HuH-7 (cell line): ENCODE results near the gene SNX10.

Source experiments
- DNase-seq: peaks from one replicate; pipeline ENCODE4 v3.0.0; 2011; ENCODE audit warnings: low spot score

SNX10 gene

DNA sequence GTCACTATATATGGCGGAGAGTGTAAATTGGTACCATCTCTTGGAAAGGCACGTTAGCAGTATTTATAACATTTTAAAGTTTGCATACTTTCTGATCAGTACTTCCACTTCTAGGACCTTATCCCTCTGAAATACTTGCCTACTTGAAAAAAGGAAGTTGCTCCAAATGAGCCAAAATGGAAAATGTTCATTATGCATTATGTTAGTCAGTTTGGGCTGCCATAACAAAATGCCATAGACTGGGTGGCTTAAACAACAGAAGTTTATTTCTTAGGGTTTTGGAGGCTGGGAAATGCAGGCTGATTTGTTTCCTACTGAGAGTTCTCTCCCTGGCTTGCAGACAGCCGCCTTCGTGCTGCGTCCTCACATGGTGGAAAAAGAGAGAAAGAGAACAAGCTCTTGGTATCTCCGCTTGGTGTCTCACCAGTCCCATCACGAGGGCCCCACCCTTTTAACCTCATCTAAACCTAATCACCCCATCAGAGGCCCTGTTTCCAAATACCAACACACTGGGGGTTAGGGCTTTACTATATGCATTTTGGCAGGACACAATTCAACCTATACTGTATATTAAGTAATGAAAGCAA, 6.9 kb downstream of the SNX10 start:
- DNase-seq = no peak

DNA sequence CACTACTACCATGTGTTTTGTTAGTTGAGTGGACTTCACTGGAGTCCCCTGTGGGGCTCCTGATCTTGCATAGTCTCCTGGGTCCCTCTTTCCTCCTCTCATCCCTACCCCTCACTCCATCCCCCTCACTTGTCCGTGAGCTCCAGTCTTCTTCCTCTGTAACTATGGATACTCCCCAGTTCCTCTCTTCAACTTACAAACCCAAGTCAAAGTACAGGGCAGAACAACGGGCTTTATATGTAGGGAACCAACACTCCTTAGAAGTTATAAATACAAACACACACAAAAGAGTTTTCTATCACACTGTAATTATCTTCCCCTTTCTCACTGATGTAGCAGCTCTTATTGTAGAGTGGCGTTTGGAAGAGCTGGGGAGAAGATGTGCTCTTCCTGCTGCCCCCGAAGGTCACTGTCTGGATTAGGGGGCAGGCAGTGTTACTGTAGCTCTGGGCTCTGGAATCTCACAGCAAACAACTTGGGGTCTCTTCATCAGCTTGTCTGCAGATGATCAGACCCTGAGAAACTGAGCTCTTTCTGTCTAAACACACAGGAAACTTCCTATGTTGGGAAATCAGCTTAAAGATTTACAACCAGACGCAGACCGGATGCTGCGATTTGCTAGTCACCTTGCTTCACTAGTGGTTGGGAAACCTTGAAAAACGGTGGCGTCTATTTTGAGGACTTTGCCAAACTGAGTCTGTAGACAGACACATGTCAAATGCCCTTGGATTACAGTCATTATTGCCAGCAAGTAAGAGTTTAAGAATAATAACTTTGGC, 13.6 kb downstream of the SNX10 start:
- DNase-seq = peak; percentile 72

DNA sequence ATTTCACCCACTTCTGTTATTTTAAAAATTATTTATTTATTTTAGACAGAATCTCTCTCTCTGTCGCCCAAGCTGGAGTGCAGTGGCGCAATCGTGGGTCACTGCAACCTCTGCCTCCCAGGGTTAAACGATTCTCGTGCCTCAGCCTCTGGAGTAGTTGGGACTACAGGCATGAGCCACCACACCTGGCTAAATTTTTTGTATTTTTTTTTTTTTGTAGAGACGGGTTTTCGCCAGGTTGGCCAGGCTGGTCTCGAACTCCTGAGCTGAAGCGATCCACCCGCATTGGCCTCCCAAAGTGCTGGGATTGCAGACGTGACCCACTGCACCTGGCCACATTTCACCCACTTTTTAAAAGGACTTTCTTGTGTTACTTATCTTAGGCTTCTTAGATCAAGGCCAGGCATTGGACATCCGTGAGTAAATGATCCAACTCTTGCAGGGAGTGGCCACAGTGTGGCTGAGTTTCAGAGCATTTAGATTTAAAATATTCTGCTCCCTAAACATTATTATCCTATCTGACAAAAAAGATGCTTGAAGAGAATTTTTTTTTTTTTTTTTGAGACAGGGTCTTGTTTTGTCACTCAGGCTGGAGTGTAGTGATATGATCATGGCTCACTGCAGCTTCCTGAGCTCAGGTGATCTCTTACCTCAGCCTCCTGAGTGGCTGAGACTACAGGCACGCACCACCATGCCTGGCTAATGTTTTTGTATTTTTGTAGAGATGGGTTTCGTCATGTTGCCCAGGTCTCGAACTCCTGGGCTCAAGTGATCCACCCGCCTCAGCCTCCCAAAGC, 14.4 kb downstream of the SNX10 start:
- DNase-seq = no peak

DNA sequence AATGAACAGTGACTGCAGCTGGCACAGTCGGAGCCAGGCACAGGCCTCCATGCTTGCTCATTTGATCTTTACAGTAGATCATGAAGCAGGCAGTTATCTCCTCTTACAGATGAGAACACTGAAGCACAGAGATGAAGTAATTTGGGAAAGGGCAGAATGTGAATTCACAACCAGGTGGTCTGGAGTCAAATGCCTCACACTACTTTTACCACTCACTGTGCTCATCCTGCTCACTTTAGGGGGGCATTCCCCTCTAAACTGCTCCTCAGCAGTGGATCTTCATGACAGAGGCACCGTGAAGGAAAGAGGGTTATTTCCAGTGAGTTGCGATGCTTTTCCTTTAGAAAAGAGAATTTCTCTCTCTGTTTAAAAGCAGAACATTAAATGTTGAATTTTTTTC, 15.1 kb downstream of the SNX10 start:
- DNase-seq = no peak

DNA sequence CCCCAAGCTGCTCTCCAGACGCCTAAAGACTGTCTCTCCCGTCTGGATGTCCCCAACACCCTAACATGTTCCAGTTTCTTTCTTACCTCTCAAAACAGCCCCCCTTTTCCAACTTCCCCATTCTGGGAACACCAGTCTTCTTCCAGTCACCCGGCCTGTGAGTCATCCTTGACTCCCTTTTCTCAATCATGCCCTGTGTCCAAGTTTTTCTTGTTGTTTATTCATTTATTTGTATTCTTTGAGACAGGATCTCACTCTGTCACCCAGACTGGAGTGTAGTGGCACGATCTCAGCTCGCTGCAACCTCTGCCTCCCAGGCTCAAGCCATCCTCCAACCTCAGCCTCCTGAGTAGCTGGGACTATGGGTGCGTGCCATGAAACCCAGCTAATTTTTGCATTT, 15.6 kb downstream of the SNX10 start:
- no peak for DNase-seq

DNA sequence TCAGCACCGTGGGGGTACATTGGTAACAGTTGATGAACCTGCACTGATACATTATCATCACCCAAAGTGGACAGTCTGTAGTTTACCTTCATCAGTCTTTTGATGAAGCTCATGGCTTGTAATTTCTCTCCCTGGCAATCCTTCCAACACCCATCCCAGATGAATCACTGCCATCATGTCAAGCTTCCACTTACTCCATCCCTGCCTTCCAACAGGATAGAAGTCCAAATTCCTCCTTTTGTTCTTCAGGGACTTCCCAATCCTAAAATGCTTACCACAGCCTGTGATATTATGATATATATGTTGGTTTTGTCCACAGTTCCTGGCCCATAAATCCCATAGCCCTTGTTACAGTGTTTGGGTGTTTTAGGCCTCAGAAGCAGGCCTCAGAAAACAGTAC, 16.1 kb downstream of the SNX10 start:
- DNase-seq = no peak

DNA sequence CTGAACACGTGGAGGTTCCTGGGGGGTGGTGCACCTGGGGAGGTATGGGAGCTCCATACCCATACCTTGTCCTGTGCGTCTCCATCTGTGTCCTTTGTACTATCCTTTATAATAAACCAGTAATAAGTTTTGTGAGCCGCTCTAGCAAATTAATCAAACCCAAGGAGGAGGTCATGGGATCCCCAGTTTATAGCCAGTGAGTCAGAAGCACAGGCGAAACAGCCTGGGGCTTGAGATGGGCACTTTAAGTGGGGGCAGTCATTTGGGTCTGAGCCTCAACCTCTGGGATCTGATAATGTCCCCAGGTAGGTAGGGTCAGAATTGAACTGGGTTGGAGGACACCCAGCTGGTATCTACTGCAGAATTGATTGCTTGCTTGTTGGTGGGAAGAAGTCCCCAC, 16.9 kb downstream of the SNX10 start:
- DNase-seq = no peak

DNA sequence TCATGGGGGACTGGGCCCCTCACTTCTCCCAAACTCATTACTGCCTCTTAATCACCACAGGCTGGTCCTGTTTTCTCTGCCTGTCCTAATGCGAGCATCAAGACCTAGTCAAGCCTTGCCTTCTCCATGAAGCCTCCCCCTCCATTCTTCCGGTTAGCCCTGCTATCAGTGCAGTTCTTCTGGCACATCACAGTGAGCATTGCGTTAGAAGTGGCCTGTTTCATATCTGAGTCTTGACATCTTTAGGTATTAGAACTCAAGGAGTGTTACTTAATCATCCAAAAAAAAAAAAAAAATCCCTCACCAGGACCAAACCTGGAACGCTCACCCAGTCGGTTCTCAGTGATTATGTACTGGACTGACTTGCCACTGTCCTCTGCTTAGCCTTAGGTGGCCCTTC, 17.4 kb downstream of the SNX10 start:
- DNase-seq = no peak

DNA sequence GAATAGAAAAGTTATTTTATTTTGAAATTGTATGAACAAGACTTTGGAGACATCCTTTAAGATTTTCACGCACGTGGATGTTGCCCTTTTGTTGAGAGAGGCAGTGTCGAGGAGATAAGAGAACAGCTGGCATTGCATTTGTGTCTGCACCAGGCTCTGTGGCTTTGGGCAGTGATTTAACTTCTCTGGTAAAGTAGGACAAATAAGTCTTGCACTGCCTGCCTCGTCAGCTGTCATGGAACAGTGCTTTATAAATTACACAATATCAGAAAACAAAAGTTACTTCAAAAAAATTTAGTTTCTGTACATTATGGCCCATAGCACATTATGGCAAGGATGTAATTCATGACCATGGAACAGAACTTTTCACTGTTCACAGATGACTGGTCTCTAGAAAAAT, 20.1 kb downstream of the SNX10 start:
- no peak for DNase-seq

DNA sequence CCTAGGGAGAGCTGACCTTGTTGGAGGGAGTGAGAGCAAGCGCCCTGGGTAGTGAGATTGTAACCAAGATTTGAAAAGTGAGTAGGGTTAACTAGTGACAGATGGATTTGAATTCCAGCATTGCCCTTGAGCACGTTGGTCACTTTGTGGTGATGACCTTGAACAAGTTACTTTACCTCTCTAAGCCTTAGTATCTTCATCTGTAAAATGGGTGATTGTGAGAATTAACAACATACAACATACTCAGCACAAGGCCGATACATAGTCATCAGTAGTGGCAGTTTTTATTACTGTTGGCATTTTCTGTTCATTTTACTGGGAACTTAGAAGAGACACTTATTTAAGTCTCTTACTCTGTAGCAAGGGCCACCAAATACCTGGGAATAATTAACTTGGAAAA, 25.5 kb downstream of the SNX10 start:
- DNase-seq = no peak

DNA sequence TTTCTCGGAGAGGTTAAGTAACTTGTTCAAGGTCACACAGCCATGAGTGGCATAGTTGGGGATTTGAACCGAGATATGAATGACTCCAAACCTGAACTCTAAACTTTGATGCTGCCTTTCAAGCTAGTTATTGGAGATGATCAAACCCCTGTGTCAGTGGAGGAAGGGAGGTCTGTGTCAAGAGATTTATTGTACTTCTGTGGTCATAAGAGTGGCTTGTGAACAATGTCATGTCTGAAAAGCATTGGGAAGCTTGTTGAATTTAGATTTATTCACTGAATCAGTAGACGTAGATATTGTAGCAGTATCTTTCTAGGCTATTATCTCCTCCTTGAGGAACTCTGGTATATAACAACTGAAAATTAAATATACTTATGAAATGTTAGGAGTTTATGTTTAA, 27.3 kb downstream of the SNX10 start:
- no peak for DNase-seq

DNA sequence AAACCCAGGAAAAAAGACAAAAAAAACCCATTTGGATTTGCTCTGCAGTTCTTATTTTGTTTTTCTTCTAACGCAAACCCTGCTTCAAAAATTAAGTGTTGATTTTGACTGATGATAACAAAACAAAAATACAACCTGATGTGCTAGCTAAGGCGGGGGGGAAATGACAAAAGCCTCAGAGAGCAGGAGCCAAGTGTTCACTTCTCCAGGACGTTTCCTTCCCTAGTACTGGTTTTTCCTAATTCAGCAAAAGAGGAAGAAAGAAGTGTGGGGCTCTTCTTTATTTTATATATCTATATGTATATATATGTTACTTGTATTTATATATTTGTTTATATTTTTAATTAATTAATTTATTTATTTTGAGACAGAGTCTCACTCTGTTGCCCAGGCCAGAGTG, 28.0 kb downstream of the SNX10 start:
- DNase-seq = no peak

DNA sequence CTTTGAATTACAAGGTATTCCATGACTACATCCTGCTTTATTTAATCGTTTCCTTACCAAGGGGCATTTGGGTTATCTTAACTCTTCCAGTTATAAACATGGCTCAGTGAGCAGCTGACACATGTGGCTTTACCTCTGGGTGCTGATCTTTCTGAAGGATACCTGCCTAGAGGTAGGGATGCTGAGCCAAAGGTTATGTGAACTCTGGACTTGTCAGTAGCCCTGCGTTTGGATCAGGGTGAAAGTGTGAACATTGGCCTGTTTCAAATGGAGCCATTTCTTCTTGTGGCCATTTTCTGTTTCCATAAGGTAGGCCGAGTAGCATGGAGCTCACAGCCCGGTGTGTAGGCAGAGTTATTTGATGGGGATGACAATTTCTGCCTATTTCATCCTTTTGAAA, 29.2 kb downstream of the SNX10 start:
- no peak for DNase-seq

DNA sequence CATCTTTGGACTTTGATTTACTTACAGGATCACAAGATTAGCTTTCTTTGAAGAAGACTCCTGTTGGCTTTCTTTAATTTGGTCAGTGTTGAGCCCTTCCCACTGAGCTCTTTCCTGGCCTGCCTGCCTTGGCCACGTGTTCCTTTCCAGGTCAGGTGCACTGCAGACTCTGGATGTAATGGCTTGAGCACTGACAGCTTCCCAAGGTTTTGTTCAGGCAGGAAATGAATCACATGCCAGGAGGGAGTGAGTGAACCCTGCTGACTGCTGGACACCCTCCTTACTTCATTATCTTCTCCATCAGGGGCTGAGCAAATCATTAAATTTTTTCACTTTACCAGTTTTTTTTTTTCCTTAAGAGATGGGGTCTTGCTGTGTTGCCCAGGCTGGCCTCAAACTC, 29.8 kb downstream of the SNX10 start:
- DNase-seq = no peak

DNA sequence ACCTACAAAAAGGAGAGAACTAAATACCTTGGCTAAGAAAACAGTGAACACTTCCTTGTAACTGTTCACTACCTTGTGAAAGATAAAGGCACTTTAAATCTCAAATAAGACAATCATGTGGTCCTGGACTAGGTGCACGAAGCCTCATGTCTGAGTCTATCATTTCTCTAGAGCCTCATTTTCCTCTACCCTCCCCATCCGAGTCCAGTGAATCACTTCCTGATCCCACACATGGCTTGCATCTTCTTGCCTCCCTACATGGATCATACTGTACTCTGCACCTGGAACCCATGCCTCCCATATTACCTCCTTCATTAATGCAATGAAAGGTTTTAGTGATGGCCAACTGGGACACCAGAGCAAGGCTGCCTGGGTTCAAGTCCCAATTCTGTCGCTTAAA, 34.5 kb downstream of the SNX10 start:
- DNase-seq = no peak

DNA sequence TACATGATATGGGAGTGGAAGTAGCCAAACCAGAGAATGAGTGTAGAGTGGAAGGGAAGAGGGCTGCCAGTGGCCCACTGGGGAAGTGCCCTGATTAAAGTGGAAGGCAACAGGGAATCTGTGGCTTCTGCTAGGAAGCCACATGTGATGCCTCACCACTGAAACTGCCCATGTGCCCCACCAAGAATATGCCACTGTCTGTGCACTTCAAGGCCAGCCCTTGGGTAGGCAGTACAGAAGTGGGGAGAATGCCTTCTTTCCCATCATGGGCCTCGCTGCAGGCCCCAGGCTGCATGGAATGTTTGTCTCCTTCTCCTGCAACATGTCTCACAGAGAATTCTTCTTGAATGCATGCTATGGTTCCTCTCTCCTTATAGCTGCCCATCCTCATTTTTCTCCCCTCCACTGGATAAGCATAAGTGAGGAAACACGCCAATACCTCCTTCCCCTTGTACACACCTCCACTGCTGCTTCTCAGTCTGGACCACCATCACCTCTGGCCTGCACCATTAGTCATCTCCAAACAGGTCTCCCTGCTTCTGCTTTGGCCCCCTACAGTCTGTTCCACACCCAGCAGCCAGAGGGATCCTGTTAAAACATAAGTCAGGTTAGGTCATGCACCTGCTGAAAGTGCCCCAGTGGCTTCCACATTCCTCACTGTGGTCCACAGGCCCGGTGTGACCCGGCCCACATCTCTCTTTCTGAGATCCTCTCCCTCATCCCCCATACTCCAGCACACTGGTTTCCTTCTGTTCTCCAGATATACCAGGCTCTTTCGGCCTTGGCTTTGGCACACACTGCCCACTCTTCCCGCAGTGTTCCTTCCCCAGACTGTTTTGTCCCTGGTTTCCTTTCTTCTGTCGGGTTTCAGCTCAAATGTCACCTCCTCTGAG, 37.1 kb downstream of the SNX10 start:
- no peak for DNase-seq

DNA sequence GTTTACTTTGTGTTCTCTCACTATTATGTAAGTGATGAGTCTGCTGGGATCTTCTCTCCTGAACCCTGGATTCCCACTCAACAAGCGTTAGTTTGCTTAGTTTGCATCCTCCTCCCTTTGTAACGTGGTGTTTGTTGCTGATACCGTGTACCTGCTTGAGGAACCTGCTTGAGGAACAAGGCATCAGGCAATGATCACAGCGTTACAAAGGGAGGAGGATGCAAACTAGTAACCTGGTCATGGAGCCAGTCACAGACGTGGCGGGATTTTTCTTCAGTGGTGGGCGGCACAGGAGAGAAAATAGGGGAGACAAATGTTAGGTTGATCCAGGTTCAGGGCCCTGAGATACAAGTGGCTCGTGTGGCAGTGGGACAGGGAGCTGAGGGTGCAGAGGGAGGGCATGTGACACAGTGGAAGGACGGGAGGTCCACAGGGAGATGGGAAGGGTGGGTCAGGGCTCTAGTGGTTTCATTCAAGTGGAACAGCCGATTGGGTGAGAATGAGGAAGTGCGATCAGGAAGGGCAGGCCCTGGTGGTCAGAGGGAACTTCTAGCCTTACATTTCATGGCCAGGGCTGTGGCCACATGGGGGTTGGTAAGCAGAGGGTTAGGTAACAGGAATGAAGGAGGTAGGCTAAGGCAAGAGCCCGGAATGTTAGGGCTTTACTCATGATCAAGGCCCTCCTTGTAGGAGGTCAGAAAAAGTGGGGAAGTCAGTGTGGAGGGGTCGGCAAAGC, 38.0 kb downstream of the SNX10 start:
- no peak for DNase-seq

DNA sequence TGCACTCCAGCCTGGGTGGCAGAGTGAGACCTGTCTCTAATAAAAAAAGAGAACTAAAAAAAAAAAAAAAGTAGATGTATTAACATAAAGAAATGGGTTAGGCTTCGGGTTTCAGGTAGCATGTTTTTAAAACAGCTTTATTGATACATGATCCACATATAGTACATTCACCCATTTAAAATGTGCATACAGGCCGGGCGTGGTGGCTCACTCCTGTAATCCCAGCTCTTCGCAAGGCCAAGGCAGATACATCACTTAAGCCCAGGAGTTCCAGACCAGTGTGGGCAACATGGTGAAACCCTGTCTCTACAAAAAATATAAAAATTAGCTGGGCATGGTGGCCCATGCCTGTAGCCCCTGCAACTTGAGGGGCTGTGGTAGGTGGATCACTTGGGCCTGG, 39.5 kb downstream of the SNX10 start:
- no peak for DNase-seq

DNA sequence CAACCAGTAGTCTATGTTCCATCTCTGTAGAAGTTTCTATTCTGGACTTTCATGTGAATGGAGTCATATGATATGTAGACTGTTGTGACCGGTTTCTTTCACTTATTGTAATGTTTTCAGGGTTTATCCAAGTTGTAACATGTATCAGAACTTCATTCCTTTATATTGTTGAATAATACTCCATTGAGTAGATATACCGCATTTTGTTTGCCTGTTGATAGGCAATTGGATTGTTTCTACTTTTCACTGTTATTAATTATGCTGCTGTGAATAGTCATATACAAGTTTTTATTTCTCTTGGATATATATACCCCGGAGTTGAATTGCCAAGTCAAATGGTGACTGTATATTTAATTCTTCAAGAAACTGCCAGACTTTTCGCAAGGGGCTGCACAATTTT, 40.1 kb downstream of the SNX10 start:
- DNase-seq = no peak

DNA sequence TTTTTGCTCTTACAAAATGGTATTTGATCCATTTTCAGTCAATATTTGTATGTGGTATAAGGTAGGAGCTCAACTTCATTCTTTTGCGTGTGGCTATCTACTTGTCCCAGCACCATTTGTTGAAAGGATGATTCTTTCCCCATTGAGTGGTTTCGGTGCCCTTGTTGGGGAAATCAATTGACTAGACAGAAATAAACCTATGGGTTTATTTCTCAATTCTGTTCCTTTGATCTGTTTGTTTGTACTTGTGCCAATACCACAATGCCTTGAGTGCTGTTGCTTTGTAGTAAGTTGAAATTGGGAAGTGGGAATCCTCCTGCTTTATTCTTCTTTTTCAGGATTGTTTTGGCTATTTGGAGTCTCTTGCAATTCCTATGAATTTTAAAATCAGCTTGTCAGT, 41.0 kb downstream of the SNX10 start:
- no peak for DNase-seq

DNA sequence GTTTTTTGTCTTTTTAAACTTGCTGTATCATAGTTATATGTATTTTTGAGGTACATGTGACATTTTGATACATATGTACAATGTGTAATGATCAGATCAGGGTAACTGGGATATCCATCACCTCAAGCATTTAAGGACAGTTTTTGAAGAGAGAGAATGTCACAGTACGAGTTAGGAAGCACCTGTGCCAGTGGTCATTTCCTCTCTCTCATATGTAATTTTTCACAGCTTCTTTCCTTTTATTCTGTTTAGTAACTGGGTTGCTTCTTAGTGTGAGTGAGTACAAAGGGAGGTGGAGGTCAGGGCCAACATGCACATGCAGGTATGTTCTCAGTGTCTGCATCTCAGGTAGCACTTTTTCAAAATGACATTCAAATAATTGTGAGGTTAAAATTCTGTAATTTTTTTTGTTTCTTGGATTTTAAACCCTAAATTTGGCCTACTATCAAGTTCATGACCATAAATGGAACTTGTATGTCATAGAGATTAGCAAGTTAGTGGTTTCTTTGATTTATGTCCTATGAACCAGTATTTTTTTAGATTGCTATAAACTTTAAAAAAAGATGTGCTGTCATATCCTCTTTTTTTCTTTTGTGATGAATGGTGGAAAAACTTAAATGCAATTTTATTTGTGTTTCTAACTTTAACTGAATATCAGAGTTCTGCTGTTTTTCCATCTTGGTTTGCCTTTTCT, 42.7 kb downstream of the SNX10 start:
- no peak for DNase-seq
